NB4 (cell line): Measurements from ENCODE around the gene SSUH2.

ENCODE experiments used
- DNase-seq: peaks from one replicate; pipeline ENCODE4 v3.0.0; 2010; ENCODE audit warnings: low read depth
- H3K4me3 ChIP-seq: one replicate; pipeline ENCODE4 v1.5.1; 2011; ENCODE audit warnings: mild to moderate bottlenecking, low read depth, low read length, moderate library complexity
- MAX ChIP-seq: IDR thresholded peaks from 2 replicates; pipeline ENCODE4 v1.6.1; 2011; ENCODE audit warnings: low read depth, low read length
- MYC ChIP-seq: IDR thresholded peaks from 2 replicates; pipeline ENCODE4 v1.6.1; 2011; ENCODE audit warnings: low read depth, low read length
- POLR2A ChIP-seq: IDR thresholded peaks from 2 replicates; pipeline ENCODE4 v1.6.1; 2011; ENCODE audit warnings: mild to moderate bottlenecking; ENCODE audit not compliant: insufficient read length; ENCODE audit errors: extremely low read depth
- TF ChIP-seq, protein P1 (sequence below): IDR thresholded peaks from one replicate; pipeline ENCODE4 v1.5.1; 2012; ENCODE audit warnings: low read depth, low read length

The SSUH2 gene

DNA sequence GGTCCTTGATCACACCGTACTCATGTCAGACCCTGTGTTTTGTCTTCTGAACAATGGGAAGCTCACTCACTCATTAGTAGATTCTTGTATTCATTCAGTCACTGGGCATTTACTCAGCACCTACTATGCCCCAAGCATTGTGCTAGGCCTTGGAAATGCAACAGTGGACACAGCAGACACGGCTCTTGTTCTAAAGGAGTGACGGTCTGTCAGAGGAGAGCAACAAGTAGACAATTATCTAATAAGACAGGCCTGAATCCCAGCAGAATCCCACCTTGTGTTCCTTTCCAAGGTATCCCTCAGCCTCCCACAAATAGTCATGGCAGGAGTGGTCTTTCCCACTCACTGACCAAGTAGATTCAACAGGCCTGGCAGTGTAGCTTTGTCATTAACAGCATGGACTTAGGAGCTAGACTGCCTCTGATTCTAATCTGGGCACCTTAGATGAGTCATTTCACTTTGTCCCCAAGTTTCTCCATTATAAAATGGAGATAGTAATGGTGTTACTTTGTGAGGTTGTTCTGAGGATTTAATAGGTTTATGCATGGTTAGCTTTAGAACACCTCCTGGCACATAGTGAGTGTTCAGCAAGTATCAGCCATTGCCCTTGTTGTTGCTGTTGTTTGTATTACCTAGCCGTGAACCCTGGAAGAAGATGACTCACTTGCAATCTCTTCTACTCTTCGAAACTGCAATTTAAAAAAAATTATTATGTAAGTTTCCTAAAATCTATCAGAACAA is 69.1 kb downstream of the SSUH2 start:
- no peak overlapping the region for H3K4me3 ChIP-seq
- TF ChIP-seq POLR2A: no peak
- TF ChIP-seq, protein P1, sequence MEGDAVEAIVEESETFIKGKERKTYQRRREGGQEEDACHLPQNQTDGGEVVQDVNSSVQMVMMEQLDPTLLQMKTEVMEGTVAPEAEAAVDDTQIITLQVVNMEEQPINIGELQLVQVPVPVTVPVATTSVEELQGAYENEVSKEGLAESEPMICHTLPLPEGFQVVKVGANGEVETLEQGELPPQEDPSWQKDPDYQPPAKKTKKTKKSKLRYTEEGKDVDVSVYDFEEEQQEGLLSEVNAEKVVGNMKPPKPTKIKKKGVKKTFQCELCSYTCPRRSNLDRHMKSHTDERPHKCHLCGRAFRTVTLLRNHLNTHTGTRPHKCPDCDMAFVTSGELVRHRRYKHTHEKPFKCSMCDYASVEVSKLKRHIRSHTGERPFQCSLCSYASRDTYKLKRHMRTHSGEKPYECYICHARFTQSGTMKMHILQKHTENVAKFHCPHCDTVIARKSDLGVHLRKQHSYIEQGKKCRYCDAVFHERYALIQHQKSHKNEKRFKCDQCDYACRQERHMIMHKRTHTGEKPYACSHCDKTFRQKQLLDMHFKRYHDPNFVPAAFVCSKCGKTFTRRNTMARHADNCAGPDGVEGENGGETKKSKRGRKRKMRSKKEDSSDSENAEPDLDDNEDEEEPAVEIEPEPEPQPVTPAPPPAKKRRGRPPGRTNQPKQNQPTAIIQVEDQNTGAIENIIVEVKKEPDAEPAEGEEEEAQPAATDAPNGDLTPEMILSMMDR: no peak
- TF ChIP-seq MYC: no peak
- TF ChIP-seq MAX: no peak
- no peak for DNase-seq

GRCh38 chr3:8574670-8575322 is 69.8 kb downstream of the SSUH2 start:
- no peak for DNase-seq
- H3K4me3 ChIP-seq: no peak overlapping the region
- TF ChIP-seq MYC (no peak), MAX (no peak), POLR2A (no peak)
- TF ChIP-seq, protein P1: no peak

GRCh38 chr3:8574040-8574669 is 70.4 kb downstream of the SSUH2 start:
- H3K4me3 ChIP-seq: no peak overlapping the region
- TF ChIP-seq, protein P1: no peak
- TF ChIP-seq POLR2A (no peak), MYC (no peak), MAX (no peak)
- no peak for DNase-seq

DNA sequence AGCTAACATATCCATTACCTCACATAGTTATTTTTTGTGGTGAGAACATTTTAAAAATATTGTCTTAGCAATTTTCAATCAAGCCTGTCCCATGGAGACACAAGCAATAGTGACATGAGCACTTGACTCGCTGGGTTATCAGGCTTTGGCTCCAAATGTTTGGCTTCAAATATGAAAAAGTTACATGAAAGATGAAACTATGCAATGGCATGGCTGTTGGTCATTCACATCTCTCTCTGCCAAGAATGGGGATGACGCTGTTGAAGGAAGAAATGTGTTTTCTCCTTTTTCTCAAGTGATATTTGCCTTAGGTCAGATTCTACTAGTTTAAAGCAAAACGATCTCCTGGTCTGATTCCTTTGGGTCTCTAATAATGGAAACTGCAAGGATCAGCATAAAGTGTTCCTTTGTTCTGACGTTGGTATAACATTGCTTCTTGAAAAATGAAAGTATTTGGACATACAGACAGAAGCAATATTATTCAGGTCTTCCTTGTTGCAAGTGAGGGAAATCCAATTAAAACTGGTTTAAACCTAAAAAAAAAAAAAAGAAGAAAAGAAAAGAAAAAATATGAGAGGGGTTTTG is 71.2 kb downstream of the SSUH2 start:
- no peak overlapping the region for H3K4me3 ChIP-seq
- TF ChIP-seq, protein P1: no peak
- TF ChIP-seq MAX: no peak
- no peak for DNase-seq

DNA sequence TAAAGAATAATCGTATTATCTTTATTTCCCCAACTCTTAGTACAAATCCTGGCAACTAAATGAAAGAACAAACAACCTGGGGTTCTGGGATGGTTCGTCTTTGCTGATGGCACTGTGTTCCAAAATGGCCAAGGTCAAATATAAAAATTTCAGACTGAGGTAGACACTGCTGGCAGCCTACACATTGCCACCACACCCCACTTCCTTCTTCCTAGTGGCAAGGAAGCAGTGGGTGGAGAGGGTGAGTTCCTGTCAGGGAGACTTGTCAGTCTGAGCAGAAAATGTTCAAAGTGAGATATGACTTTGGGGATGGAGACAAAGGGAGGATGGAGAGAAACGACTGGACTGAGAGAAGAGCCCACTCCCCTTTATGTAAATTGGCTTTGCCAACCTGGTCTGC is 73.3 kb downstream of the SSUH2 start:
- DNase-seq: peak; percentile 6

More for the DNA sequence above, 73.3 kb downstream of the SSUH2 start:
- no peak for TF ChIP-seq POLR2A
- no peak for TF ChIP-seq MAX
- TF ChIP-seq, protein P1: no peak
- TF ChIP-seq MYC: no peak
- no peak overlapping the region for H3K4me3 ChIP-seq
